ENCODE data around the gene ADCK2. TPM values are rescaled to one million over a fixed set of nuclear protein-coding genes. Genes with fewer than 3 reads are reported as not detected.
A peak's percentile ranks its signal among the peaks of the same experiment; 100 is the strongest.

Gene ADCK2
- total and polyA plus RNA-seq, 9 of the 15 experiments (the other 6 are each of a cell fraction or from before 2014, with no cell fraction given): 0.08 to 14.3 (median 9.7) TPM

GRCh38 chr7:140653319-140654108 lies 19.2 kb upstream of the ADCK2 start (continued):
- TF ChIP-seq, protein P1, sequence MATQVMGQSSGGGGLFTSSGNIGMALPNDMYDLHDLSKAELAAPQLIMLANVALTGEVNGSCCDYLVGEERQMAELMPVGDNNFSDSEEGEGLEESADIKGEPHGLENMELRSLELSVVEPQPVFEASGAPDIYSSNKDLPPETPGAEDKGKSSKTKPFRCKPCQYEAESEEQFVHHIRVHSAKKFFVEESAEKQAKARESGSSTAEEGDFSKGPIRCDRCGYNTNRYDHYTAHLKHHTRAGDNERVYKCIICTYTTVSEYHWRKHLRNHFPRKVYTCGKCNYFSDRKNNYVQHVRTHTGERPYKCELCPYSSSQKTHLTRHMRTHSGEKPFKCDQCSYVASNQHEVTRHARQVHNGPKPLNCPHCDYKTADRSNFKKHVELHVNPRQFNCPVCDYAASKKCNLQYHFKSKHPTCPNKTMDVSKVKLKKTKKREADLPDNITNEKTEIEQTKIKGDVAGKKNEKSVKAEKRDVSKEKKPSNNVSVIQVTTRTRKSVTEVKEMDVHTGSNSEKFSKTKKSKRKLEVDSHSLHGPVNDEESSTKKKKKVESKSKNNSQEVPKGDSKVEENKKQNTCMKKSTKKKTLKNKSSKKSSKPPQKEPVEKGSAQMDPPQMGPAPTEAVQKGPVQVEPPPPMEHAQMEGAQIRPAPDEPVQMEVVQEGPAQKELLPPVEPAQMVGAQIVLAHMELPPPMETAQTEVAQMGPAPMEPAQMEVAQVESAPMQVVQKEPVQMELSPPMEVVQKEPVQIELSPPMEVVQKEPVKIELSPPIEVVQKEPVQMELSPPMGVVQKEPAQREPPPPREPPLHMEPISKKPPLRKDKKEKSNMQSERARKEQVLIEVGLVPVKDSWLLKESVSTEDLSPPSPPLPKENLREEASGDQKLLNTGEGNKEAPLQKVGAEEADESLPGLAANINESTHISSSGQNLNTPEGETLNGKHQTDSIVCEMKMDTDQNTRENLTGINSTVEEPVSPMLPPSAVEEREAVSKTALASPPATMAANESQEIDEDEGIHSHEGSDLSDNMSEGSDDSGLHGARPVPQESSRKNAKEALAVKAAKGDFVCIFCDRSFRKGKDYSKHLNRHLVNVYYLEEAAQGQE (IDR thresholded peaks at IDR 0.05; ENCODE audit: borderline replicate concordance): peak; percentile 90
- TF ChIP-seq, protein P1 (CRISPR knock-in tag; IDR thresholded peaks at IDR 0.05; ENCODE audit: low read depth): no peak
- TF ChIP-seq ARID2 (IDR thresholded peaks at IDR 0.05) (peak; percentile 80), CC2D1A (IDR thresholded peaks at IDR 0.05) (peak; percentile 72; the same call in 1 of the 2 replicates), BACH1 (tag; IDR thresholded peaks at IDR 0.05) (no peak), E2F4 (CRISPR knock-in tag; IDR thresholded peaks at IDR 0.05; ENCODE audit: low read depth) (no peak), ZNF696 (CRISPR knock-in tag; conservative IDR thresholded peaks at IDR 0.05) (no peak), ZFP30 (CRISPR knock-in tag; IDR thresholded peaks at IDR 0.05; ENCODE audit: borderline replicate concordance) (no peak), CCNT2 (IDR thresholded peaks at IDR 0.05; ENCODE audit: borderline replicate concordance, extremely low read depth, insufficient read length, low read depth, low read length) (no peak), TEAD4 (IDR thresholded peaks at IDR 0.05; ENCODE audit: low read length) (peak; percentile 44; the same call in 1 of the 2 replicates), TEAD4 (CRISPR knock-in tag; IDR thresholded peaks at IDR 0.05; ENCODE audit: borderline replicate concordance) (no peak; the same call in 1 of the 2 replicates), ATF3 (IDR thresholded peaks at IDR 0.05) (no peak), ATF3 (CRISPR knock-in tag; conservative IDR thresholded peaks at IDR 0.05) (no peak)
- TF ChIP-seq, protein P2, sequence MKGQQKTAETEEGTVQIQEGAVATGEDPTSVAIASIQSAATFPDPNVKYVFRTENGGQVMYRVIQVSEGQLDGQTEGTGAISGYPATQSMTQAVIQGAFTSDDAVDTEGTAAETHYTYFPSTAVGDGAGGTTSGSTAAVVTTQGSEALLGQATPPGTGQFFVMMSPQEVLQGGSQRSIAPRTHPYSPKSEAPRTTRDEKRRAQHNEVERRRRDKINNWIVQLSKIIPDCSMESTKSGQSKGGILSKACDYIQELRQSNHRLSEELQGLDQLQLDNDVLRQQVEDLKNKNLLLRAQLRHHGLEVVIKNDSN (CRISPR knock-in tag; IDR thresholded peaks at IDR 0.05): 0 out of 2 replicates have a peak, but pooled peaks have one; percentile 8
- TF ChIP-seq, protein P3, sequence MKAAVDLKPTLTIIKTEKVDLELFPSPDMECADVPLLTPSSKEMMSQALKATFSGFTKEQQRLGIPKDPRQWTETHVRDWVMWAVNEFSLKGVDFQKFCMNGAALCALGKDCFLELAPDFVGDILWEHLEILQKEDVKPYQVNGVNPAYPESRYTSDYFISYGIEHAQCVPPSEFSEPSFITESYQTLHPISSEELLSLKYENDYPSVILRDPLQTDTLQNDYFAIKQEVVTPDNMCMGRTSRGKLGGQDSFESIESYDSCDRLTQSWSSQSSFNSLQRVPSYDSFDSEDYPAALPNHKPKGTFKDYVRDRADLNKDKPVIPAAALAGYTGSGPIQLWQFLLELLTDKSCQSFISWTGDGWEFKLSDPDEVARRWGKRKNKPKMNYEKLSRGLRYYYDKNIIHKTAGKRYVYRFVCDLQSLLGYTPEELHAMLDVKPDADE (conservative IDR thresholded peaks at IDR 0.05; ENCODE audit: control insufficient read depth, low read depth, low read length): no peak
